NCI-H2107 (cell line): Measurements from ENCODE around the gene C11orf86.

Experiments used
- DNase-seq: peaks from one replicate; lab custom pipeline; 2025; lab: John Stamatoyannopoulos, UW

The C11orf86 gene

GRCh38 chr11:67024966-67025365 is 49.9 kb downstream of the C11orf86 start:
- no peak for DNase-seq

GRCh38 chr11:67025750-67026149 is 50.6 kb downstream of the C11orf86 start:
- DNase-seq: no peak
